Pancreas (tissue), 10 donors: ENCODE results near the gene LTO1. TPM values are rescaled to one million over a fixed set of nuclear protein-coding genes. Genes with fewer than 3 reads are reported as not detected.

ENCODE experiments used
- ATAC-seq, 4 donors: fragments of 200-7000 bp; cut with Tn5 transposase; one replicate each; pipeline versions ENCODE4 v1.8.0 to v1.9.1; 2020; ENCODE audit warnings: mild to moderate bottlenecking in 4 of 4, moderate library complexity in 4 of 4
- DNase-seq, 6 donors: peaks; one replicate each; pipeline ENCODE4 v3.0.0-alpha.2; 2020
- FAIRE-seq: peaks from 2 replicates; lab custom pipeline; 2012; peaks lifted over from hg19 to GRCh38; lab: Jason Lieb, UNC
- H3K27ac ChIP-seq, 4 donors: fragments of 200-600 bp; sonication (generic); 1 replicate in 3 of 4; 2 replicates in 1 of 4; pipeline versions ENCODE4 v1.5.0 to v1.8.0; 2020
- H3K27me3 ChIP-seq, 4 donors: fragments of 200-600 bp; one replicate each; pipeline ENCODE4 v1.8.0; 2021
- H3K36me3 ChIP-seq, 3 donors: fragments of 200-600 bp; sonication (generic) in 1 of 3; one replicate each; pipeline versions ENCODE4 v1.5.0 to v1.8.0; 2020 to 2021
- H3K4me1 ChIP-seq, 3 donors: fragments of 200-600 bp; one replicate each; pipeline ENCODE4 v1.8.0; 2021
- H3K4me3 ChIP-seq, 4 donors: fragments of 200-600 bp; sonication (generic) in 2 of 4; one replicate each; pipeline versions ENCODE4 v1.5.0 to v1.8.0; 2020 to 2021
- H3K9me3 ChIP-seq, 4 donors: fragments of 200-600 bp; one replicate each; pipeline ENCODE4 v1.8.0; 2021
- CTCF ChIP-seq, 4 donors: fragments of 200-600 bp; sonication (generic) in 3 of 4; IDR thresholded peaks; one replicate each; pipeline versions ENCODE4 v1.5.0 to v1.8.0; 2021; ENCODE audit warnings: antibody characterized with exemption in 4 of 4
- WGBS, 2 donors: extraction: QIAGEN DNeasy Blood & Tissue Kit; methylation state at CpG; one replicate each; pipeline ENCODE4 v1.1.7; 2013; 5-methylcytosine and 5-hydroxymethylcytosine counted together
- intact Hi-C, 3 donors: fragments of 100-400 bp; cut with DNase I; formaldehyde crosslinking; loops; one replicate each; pipeline versions ENCODE4 v1.11.1 to v1.14.2; 2022
- polyA plus RNA-seq, 2 donors: library from polyadenylated mRNA; stranded (reverse); fragments of 200-250 nt; gene quantifications; one replicate each; pipeline ENCODE4 v1.2.3, GENCODE V29; 2013
- total RNA-seq, 6 donors: library from RNA; stranded (reverse); fragmentation: NEBNext Ultra II Directional in 4 of 6; extraction: Animal tissue kit (Norgen Biotek cat#: 25700) in 4 of 6; gene quantifications; one replicate each; pipeline versions ENCODE4 v1.2.1 to v1.2.4, GENCODE V29; 2021 to 2023
- donor health status: healthy with polysubstance abuse.
- donor health status: DM: no; HTN: no; CAD: no; lungs with moderate emphysema.
- donor health status: DM: no; HTN: no; CAD: no.
- donor health status: control.
- donor health status: control.
- donor health status: Bipolar disorder and iron deficiency.
- donor health status: DM: yes; HTN: yes; CAD: no.
- donor health status: DM: no; HTN: no; CAD: no.
- donor health status: DM: no; HTN: no; CAD: no.
- donor health status: DM: yes; HTN: yes; CAD: no.

The LTO1 gene
- total and polyA plus RNA-seq, 8 donors = 7.7 to 27.8 (median 12.2) TPM

- FAIRE-seq (no peak), DNase-seq (peak in 2 of 6 donors; percentile 67 to 70), ATAC-seq (no peak)
- peaks cover 0 to 6% (median 0%) of the 10 kb centered on the region in 3 donors for H3K36me3 ChIP-seq
- peak overlapping the region; percentile 46 to 84 (median 68) for H3K4me3 ChIP-seq
- WGBS, 2 donors = 2% methylated on average over 68 of the region's 68 CpGs
- intact Hi-C loops = no loop called here
- peaks cover 0 to 29% (median 25%) of the 10 kb centered on the region in 3 donors for H3K4me1 ChIP-seq
- TF ChIP-seq CTCF (IDR thresholded peaks at IDR 0.05) = no peak
- H3K9me3 ChIP-seq = no peaks in the 10 kb centered on the region
- H3K27me3 ChIP-seq = peaks cover 0 to 13% (median 0%) of the 10 kb centered on the region in 4 donors
- H3K27ac ChIP-seq = peak overlapping the region; percentile 67 to 80 (median 72)
Measured at GRCh38 chr11:69641681-69642548, 33.2 kb downstream of the LTO1 start.

- Histone ChIP-seq H3K27ac (peak within 1 kb of the TSS; percentile 67 to 80 (median 72)), H3K9me3 (no peaks in the 10 kb centered on the region), H3K36me3 (peaks cover 0 to 4% (median 0%) of the 10 kb centered on the region in 3 donors), H3K27me3 (peaks cover 0 to 13% (median 0%) of the 10 kb centered on the region in 4 donors), H3K4me3 (peak within 1 kb of the TSS; percentile 46 to 84 (median 68)), H3K4me1 (peaks cover 0 to 36% (median 33%) of the 10 kb centered on the region in 3 donors)
- WGBS, 2 donors = 1% methylated on average over 35 to 49 of the region's 49 CpGs
- ATAC-seq (peak; percentile 15 to 50 (median 45)), FAIRE-seq (no peak), DNase-seq (peak; percentile 46 to 82 (median 71))
- intact Hi-C loops = no loop called here
- TF ChIP-seq CTCF (IDR thresholded peaks at IDR 0.05) = no peak
Measured at GRCh38 chr11:69640995-69641581, 34.1 kb downstream of the LTO1 start, which contains the start of gene CCND1. TSS of gene CCND1 (plus strand) at chr11:69641156. CDS start at chr11:69641314, 158 bp downstream.

GRCh38 chr11:69640260-69640994, 34.7 kb downstream of the LTO1 start:
- DNase-seq = peak in 4 of 6 donors; percentile 30 to 67 (median 60)
- TF ChIP-seq CTCF (IDR thresholded peaks at IDR 0.05) = no peak

GRCh38 chr11:69639831-69640230, 35.3 kb downstream of the LTO1 start:
- Histone ChIP-seq H3K4me1 (peaks cover 0 to 36% (median 29%) of the 10 kb centered on the region in 3 donors), H3K27me3 (peaks cover 0 to 13% (median 0%) of the 10 kb centered on the region in 4 donors), H3K9me3 (no peaks in the 10 kb centered on the region), H3K27ac (peak overlapping the region in 1 of 4 donors; percentile 77), H3K36me3 (no peaks in the 10 kb centered on the region), H3K4me3 (peak overlapping the region in 2 of 4 donors; percentile 69 to 84)
- WGBS, 2 donors = 4 to 5% methylated on average over 9 of the region's 9 CpGs
- FAIRE-seq (no peak), ATAC-seq (no peak), DNase-seq (peak in 1 of 6 donors; percentile 2)
- TF ChIP-seq CTCF (IDR thresholded peaks at IDR 0.05) = no peak
- intact Hi-C loops = no loop called here

More at GRCh38 chr11:69640260-69640994, 34.7 kb downstream of the LTO1 start:
- peak overlapping the region; percentile 22 to 80 (median 69) for H3K27ac ChIP-seq
- H3K27me3 ChIP-seq = peaks cover 0 to 13% (median 0%) of the 10 kb centered on the region in 4 donors
- FAIRE-seq = no peak
- no peaks in the 10 kb centered on the region for H3K9me3 ChIP-seq
- H3K36me3 ChIP-seq = no peaks in the 10 kb centered on the region
- no peak for ATAC-seq
- H3K4me1 ChIP-seq = peaks cover 0 to 36% (median 32%) of the 10 kb centered on the region in 3 donors
- intact Hi-C loops = no loop called here
- H3K4me3 ChIP-seq = peak overlapping the region; percentile 23 to 84 (median 68)
- 4% methylated on average over 35 to 43 of the region's 43 CpGs for WGBS, 2 donors
